HG03457 (cell line): Measurements from ENCODE around the gene EFS.
"Not testable (repeated sequence)": the region's sequence is repeated elsewhere in the genome, so short reads cannot be mapped to it uniquely, and the experiment has no call there.

ENCODE experiments used
- ATAC-seq: cut with Tn5 transposase; IDR thresholded peaks from one replicate; pipeline ENCODE4 v1.9.1; 2021; ENCODE audit warnings: moderate number of reproducible peaks; ENCODE audit not compliant: unreplicated experiment

EFS gene

GRCh38 chr14:23365036-23365731 is at the start of gene EFS:
TSS of gene EFS (minus strand) at chr14:23365172. CDS start at chr14:23365025, 147 bp downstream.
- ATAC-seq = no peak

DNA sequence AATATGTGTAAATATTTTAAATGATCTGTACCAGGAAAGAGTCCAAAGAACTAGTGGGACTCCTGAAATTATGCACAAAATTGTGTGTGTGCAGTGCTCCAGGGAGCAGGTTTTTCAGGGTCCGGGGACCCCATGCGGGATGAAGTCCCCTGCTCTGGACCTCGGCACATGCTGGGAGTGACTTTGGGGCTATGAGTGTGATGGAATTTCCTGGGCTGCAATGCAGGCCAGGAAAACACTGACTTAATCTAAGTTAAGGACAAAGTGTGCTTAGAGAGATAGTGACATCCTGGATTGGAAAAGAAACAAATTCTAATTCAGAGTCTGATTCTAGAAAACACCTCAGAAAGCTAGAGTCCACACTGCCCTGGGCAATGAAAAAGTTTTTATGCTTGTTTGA is 49.3 kb upstream of the EFS start:
- no peak for ATAC-seq

GRCh38 chr14:23413681-23414080 is 48.7 kb upstream of the EFS start:
- ATAC-seq = no peak

GRCh38 chr14:23411563-23412525 is 46.9 kb upstream of the EFS start:
- no peak for ATAC-seq

DNA sequence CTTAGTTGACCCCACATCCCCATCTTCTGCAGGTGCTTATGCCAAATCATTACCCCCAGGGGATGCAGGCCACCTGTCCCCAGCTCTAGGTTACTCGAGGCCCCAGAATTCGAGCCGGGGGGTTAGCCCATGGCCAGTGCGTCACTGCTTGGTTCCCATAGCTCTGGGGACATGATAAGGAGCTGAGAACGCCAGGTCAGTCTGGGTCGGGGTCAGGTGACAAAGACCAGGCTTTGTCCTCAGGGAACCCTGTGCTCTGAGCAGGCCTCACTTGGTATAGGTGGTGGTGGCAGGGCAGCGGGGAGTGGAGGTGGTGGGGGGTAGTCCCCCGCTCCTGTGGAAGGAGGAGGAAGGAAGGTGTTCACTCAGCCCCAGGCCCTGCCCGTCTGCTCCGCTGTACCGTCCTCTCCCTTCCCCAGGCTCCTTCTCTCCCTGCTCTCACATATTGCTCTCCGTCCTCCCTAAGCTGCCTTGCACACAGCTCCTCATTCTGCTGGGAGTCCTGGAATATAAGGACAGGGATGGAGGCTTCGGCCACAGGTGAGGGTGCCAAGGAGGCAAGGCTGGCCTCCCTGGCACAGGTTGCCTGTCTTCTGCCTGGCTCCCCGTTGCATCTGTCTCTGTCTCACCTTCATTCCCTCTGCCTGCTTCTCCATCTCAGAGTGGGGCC is 45.1 kb upstream of the EFS start:
- no peak for ATAC-seq

DNA sequence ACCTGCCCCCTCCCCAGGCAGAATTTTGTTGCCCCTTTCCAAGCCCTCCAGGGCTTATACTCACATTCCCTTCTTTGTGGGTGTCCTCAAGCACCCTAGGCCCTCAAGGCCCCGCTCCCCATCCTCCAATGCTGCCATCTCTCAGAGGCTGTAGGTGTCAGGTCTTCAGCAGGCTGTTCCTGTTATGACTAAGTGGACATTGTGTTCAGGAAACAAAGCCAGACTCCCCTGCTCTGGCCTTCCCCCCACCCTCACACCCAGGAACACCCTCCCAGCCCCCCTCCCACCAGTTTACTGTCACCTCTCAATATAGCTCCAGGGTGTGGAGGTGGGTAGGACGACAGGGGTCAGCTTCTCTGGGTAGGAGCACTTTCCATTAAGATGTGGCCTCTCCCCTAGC is 44.5 kb upstream of the EFS start:
- no peak for ATAC-seq

DNA sequence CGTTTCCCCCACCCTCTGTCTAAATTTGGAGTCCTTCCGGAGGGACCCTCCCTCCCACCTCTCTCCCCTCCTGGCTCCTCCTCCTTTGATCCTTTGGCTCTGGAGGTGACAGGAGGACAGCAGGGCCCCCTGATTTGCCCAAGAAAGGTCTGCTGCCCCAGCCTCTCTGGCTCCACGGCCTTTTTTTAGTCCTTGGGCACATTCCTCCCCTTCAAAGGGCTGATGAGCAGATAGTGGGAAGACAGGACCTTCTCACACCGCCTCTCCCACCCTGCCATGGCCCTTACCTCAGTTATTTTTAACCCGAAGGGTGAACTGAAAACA is 43.3 kb upstream of the EFS start:
- ATAC-seq = no peak

DNA sequence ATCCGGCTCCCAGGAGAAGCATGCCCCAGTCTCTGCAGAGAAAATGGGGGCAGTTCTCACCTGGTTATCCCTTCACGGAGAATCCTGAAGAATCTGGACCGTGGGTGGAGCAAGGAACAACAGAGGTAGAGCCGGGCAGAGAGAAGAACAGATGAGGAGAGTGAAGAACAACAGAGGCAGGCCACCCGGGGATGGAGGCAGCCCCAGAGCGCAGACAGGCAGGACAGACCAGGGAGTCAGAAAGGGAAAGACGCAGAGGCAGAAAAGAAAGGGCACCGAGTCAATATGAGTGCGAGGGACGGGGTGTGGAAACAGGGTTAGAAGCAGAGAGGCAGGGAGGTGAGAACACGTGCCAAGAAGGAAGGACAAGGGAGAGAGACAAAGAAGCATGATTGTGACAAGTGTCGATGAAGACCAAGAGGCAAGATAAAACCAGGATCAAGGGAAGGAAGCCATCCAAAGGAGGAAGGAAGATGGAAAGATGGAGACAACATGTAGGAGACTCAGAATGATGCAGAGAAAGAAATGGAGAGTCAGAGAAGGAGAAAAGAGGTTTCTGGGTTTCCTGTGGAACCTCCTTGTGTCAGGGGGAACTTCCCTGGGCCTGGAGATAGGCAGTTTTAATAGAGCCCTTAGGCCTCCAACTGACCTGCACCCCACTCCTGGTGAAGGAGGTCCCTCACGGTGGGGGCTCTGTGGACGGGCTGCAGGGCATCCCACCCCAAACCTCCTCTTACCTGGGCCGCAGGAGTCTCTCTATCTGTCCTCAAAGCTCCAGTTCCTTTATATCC is 42.7 kb upstream of the EFS start, which contains the start of gene MYH6:
Gene MYH6, minus strand, starts transcription at position 758 of the 791 bp plus-strand sequence. CDS start 1,050 bp downstream, outside the sequence.
- ATAC-seq = no peak

DNA sequence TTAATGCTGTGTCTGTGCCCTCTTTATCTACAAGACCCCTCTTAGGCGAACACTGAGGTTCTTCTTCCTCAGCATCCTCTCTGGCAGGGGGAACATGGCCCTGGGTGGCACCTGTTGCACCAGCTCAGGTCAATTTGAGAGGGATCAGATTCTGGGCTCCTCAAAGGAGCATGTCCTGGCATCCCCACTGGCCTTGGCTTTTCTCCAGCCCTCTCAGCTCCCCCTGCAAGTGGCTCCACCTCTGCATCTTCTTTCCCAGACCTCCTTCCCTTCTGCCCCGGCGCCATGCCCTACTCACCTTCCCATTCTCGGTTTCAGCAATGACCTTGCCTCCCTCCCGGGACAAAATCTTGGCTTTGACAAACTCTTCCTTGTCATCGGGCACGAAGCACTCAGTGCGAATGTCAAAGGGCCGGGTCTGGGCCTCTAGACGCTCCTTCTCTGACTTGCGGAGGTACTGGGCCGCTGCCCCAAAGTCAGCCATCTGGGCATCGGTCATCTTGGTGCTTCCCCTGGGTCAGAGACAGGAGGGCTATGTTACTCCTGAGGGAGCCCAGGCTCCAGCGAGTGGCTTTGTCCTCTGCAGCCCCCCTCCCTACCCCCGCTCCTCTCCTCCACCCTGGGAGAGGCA is 41.9 kb upstream of the EFS start:
- ATAC-seq = no peak

DNA sequence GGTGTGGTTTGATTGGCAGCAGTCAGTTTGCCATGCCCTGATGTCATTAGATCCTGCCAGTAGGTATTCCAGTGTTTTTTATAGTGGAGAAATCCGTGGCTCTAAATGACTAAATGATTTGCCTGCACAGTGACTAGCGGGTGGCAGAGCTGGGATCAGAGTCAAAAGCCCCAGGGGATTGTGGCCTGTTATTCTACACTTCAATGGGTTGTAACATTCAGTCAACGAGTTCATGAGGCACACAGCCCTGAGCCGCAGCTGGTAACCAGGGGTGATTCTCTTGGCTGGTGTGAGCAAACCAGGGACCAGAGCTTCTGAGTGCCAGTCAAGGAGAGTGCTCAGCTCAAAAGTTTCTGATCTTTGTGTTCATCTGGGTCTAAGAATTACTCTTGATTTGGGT is 41.3 kb upstream of the EFS start:
- no peak for ATAC-seq

- no peak for ATAC-seq
These were observed 40.6 kb upstream of the EFS start for GRCh38 chr14:23405516-23406025.

DNA sequence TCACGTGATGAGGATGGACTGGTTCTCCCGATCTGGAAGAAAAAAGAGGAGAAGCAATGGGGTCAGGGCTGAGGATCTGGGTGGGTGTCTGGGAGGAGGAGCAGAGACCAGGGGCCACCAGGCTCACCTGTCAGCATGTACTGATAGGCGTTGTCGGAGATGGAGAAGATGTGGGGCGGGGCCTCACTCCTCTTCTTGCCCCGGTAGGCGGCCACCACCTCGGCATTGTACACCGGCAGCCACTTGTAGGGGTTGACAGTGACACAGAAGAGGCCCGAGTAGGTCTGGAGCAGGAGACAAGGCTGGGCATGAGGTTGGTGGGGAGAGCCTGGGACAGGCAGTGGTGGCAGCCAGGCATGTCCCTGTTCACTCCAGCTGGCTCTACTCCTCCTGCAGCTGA is 40.1 kb upstream of the EFS start:
- ATAC-seq = no peak

GRCh38 chr14:23404331-23404900 is 39.4 kb upstream of the EFS start:
- ATAC-seq = no peak

GRCh38 chr14:23403908-23404307 is 38.9 kb upstream of the EFS start:
- ATAC-seq = no peak

DNA sequence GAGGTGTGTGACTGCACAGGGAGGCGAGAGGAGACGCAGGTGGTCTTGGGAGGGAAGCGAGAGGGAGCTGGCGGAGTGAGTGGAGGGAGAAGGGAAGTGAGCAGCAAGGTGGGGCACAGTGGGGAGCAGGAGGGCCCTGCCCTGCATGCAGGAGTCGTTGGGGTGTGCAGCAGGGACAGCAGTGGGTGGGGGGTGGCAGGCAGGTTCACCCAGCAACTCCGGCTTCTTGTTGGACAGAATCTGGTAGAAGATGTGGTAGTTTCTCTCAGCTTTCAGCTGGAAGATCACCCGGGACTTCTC is 38.1 kb upstream of the EFS start:
- no peak for ATAC-seq

DNA sequence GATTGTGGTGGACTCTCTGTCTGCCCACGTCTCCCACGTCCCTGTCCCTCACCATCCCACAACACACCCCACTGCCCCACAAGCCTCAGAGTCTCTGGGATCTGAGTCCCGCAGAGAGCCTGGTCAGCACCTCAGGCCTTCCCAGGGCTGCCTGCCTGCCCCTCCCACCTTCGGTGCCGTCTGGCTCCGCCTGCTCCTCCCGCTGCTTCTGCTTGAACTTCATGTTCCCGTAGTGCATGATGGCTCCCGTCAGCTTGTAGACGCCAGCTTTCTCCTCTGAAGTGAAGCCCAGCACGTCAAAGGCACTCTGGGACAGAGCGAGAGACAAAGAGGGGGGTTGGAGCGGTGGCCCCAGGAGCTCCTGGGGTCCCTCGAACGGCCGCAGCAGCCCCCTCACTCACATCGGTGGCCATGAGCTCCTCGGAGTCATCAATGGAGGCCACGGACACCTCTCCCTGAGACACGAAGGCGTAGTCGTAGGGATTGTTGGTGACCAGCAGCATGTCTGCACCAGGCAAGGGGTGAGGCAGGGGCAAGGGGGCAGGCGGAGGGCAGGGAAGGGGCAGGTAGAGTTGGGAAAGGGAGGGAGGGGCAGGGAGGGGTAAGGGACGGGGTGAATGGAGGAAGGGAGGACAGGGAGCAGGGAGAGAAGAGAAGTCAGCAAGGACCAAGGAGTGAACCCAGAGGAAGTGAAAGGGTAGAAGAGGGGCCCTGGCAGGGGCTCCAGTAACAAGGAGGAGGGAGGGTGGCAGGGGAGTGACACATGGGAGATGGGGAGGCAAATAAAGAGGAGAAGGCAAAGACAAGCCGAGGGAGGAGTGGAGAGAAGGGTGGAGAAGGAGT is 37.5 kb upstream of the EFS start:
- no peak for ATAC-seq

DNA sequence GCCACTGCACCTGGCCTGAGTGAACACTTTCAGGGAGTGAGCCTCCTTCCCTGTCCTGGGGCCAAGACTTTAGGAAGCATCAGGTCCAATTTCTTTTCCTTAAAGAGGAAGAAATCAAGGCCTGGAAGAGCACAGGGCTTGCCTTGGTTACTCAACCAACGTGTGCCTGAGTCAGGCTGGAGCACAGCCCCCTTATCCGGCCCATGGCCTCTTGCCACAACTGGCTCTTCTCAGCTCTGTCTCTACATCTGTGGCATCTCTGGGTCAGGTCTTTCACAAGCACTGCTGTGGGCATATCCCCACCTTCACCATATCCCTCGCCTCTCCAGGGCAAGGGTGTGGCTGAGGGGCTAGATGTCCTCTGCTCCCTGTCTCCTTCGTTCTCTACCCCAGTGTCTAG is 36.3 kb upstream of the EFS start:
- ATAC-seq = no peak

- ATAC-seq = not testable (repeated sequence)
These were observed 35.7 kb upstream of the EFS start for GRCh38 chr14:23400496-23401149.

DNA sequence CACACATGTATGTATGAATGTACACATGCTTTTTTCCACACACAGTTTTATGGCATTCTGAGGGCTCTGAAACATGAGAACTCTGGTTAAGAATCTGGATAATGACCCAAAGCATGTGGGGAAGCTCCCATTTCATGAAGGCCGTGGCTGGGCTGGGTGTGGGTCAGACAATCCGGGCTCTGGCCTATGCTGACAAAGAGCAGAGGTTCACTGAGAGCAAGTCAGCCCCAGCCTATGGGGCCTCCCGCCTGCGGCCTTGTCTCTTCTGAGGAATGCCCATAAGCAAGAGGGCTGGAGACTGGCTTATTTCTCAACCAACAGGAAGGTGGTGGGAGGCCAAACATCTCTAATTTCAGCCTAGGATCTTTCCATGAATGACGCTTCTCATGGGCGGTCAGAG is 34.6 kb upstream of the EFS start:
- ATAC-seq = no peak
